HepG2 (cell line): ENCODE results near the gene ZMPSTE24. TPM values are rescaled to one million over a fixed set of nuclear protein-coding genes. Genes with fewer than 3 reads are reported as not detected.

ENCODE experiments used
- ATAC-seq: fragments of 200-7000 bp; cut with Tn5 transposase; 3 replicates; pipeline ENCODE4 v1.9.1; 2020; ENCODE audit warnings: mild to moderate bottlenecking, moderate library complexity
- BruUV-seq: library from RNA; stranded (reverse); fragments of 400-500 nt; replicated peaks from 2 replicates; lab custom pipeline; 2021; lab: Mats Ljungman, UMichigan
- CTCF ChIA-PET: fragments of 300-600 bp; formaldehyde crosslinking; extraction: SDS; loops from one replicate; lab custom pipeline; 2021; ENCODE audit warnings: low total read pairs, inconsistent platforms, low intra/inter-chr PET ratio; lab: Yijun Ruan, JAX
- POLR2A ChIA-PET: fragments of 350-600 bp; sonication (Branson Sonifier 250); formaldehyde crosslinking; loops from one replicate; lab custom pipeline; 2020; ENCODE audit warnings: antibody characterized with exemption, inconsistent platforms; lab: Yijun Ruan, JAX
- DNase-seq: peaks from one replicate; pipeline ENCODE4 v3.0.0-alpha.2; 2015; ENCODE audit warnings: low spot score
- FAIRE-seq: peaks from 3 replicates; lab custom pipeline; 2011; peaks lifted over from hg19 to GRCh38; lab: Jason Lieb, UNC
- H2AFZ ChIP-seq: one replicate; pipeline ENCODE4 v1.6.1; 2011; ENCODE audit warnings: low read length, inconsistent platforms
- H3K27ac ChIP-seq: fragments of 300-600 bp; 3 replicates; pipeline ENCODE4 v1.8.0; 2011; ENCODE audit warnings: mixed run types, mild to moderate bottlenecking, mixed read lengths, low read length, inconsistent platforms; ENCODE audit not compliant: insufficient read depth; ENCODE audit errors: extremely low read length
- H3K27me3 ChIP-seq, 2 experiments: fragments of 200-600 bp in 1 of 2; 2 replicates in 1 of 2; 3 replicates in 1 of 2; pipeline versions ENCODE4 v1.6.0 to v1.8.0; 2011; ENCODE audit warnings: low read length in 2 of 2, mild to moderate bottlenecking in 2 of 2, moderate library complexity in 2 of 2, inconsistent platforms in 1 of 2; ENCODE audit not compliant: insufficient read depth in 2 of 2, control insufficient read depth in 1 of 2
- H3K36me3 ChIP-seq, 2 experiments: fragments of 200-600 bp in 1 of 2; replicated peaks in 1 of 2; 2 replicates in 1 of 2; 3 replicates in 1 of 2; pipeline versions ENCODE4 v1.5.1 to v1.8.0; 2011; ENCODE audit warnings: low read length in 2 of 2, inconsistent platforms in 1 of 2; ENCODE audit not compliant: insufficient read depth in 2 of 2, control insufficient read depth in 1 of 2
- H3K4me1 ChIP-seq: 2 replicates; pipeline ENCODE4 v1.5.1; 2012; ENCODE audit warnings: low read length, inconsistent platforms; ENCODE audit not compliant: insufficient read depth
- H3K4me2 ChIP-seq: 2 replicates; pipeline ENCODE4 v1.6.0; 2011; ENCODE audit warnings: low read depth, low read length, inconsistent platforms
- H3K4me3 ChIP-seq, 3 experiments: fragments of 200-600 bp in 1 of 3; sonication (generic), shearing (Covaris generic) in 1 of 3; replicated peaks in 1 of 3; 2 replicates each; pipeline ENCODE4 v1.5.1; 2011 to 2016; ENCODE audit warnings: low read length in 3 of 3, inconsistent platforms in 2 of 3, low read depth in 2 of 3, mild to moderate bottlenecking in 2 of 3, control low read depth in 1 of 3, mixed read lengths in 1 of 3; ENCODE audit not compliant: insufficient read depth in 1 of 3
- H3K79me2 ChIP-seq: one replicate; pipeline ENCODE4 v1.6.1; 2011; ENCODE audit warnings: low read length, inconsistent platforms; ENCODE audit not compliant: insufficient read depth
- H3K9ac ChIP-seq: 2 replicates; pipeline ENCODE4 v1.6.0; 2011; ENCODE audit warnings: mild to moderate bottlenecking, low read depth, low read length, inconsistent platforms; ENCODE audit not compliant: insufficient read depth
- H3K9me3 ChIP-seq: 2 replicates; pipeline ENCODE4 v1.5.1; 2012; ENCODE audit warnings: mild to moderate bottlenecking, low read length
- H4K20me1 ChIP-seq: 2 replicates; pipeline ENCODE4 v1.6.0; 2011; ENCODE audit warnings: inconsistent platforms, mild to moderate bottlenecking, low read length, moderate library complexity; ENCODE audit not compliant: insufficient read depth
- HES4 ChIP-seq: sonication (generic); formaldehyde crosslinking; IDR thresholded peaks from 2 replicates; pipeline ENCODE4 v1.9.0; 2021; ENCODE audit warnings: mild to moderate bottlenecking, missing genetic modification reagents, borderline replicate concordance
- HNRNPLL ChIP-seq: fragments of 200-400 bp; formaldehyde crosslinking; IDR thresholded peaks from 2 replicates; pipeline ENCODE4 v1.6.1; 2017; ENCODE audit warnings: mild to moderate bottlenecking, low read depth, low read length; ENCODE audit not compliant: poor library complexity, severe bottlenecking
- MEF2D ChIP-seq: sonication (generic); formaldehyde crosslinking; IDR thresholded peaks from 2 replicates; pipeline ENCODE4 v1.5.1; 2020; ENCODE audit warnings: mild to moderate bottlenecking, missing genetic modification reagents
- PHF20 ChIP-seq: sonication (generic); formaldehyde crosslinking; IDR thresholded peaks from 2 replicates; pipeline ENCODE4 v1.5.0; 2020; ENCODE audit warnings: mild to moderate bottlenecking, missing genetic modification reagents
- RAD21 ChIP-seq: fragments of 450-650 bp; formaldehyde crosslinking; IDR thresholded peaks from 2 replicates; pipeline ENCODE4 v1.5.0; 2020; ENCODE audit warnings: mild to moderate bottlenecking
- SMARCC2 ChIP-seq: fragments of 450-650 bp; IDR thresholded peaks from 2 replicates; pipeline ENCODE4 v1.6.1; 2017; ENCODE audit warnings: antibody characterized with exemption, mild to moderate bottlenecking
- TSC22D2 ChIP-seq: sonication (generic); formaldehyde crosslinking; IDR thresholded peaks from 2 replicates; pipeline ENCODE4 v1.5.1; 2020; ENCODE audit warnings: missing genetic modification reagents, mild to moderate bottlenecking, borderline replicate concordance
- ZBTB10 ChIP-seq: sonication (generic); formaldehyde crosslinking; IDR thresholded peaks from 2 replicates; pipeline ENCODE4 v1.4.0; 2020; ENCODE audit warnings: missing genetic modification reagents, borderline replicate concordance
- ZFP1 ChIP-seq: IDR thresholded peaks from 2 replicates; pipeline ENCODE4 v1.6.1; 2016
- ZFY ChIP-seq: sonication (generic); formaldehyde crosslinking; IDR thresholded peaks from 2 replicates; pipeline ENCODE4 v1.4.0; 2020; ENCODE audit warnings: missing genetic modification reagents
- ZNF639 ChIP-seq: conservative IDR thresholded peaks from 2 replicates; pipeline ENCODE4 v1.6.1; 2018; ENCODE audit warnings: missing genetic modification reagents
- WGBS: methylation state at CpG from one replicate; pipeline ENCODE4 v1.1.6; 2017; ENCODE audit warnings: low lambda C conversion rate; 5-methylcytosine and 5-hydroxymethylcytosine counted together
- in situ Hi-C: cut with HindIII; loops from 2 replicates; pipeline ENCODE4 v1.10.0; 2017; ENCODE audit warnings: low pct_unique_long_range_greater_than_20kb; ENCODE audit not compliant: extremely low pct_ligation_motif_present
- intact Hi-C: fragments of 100-400 bp; cut with micrococcal nuclease; formaldehyde crosslinking; loops from one replicate; pipeline ENCODE4 v1.10.0; 2022; ENCODE audit not compliant: unreplicated experiment
- polyA plus RNA-seq, 8 experiments: library from polyadenylated mRNA; depleted of rRNA in 3 of 8; stranded (reverse) in 7 of 8; unstranded in 1 of 8; fragments of >200 nt; fragmentation: Illumina TruSeq in 4 of 8; extraction: Trizol in 4 of 8; gene quantifications; 2 replicates each; pipeline versions ENCODE4 v1.2.1 to v1.2.3, GENCODE V29; 2011 to 2016; ENCODE audit warnings: low read depth in 4 of 8, missing spikeins in 1 of 8, mixed read lengths in 1 of 8; ENCODE audit not compliant: insufficient read depth in 1 of 8
- total RNA-seq, 5 experiments: library from RNA; depleted of rRNA; stranded (reverse); fragments of >200 nt; fragmentation: Illumina TruSeq; extraction: Trizol; gene quantifications; 2 replicates each; pipeline ENCODE4 v1.2.3, GENCODE V29; 2016; ENCODE audit warnings: low read depth in 1 of 5
- TF ChIP-seq, protein P1 (sequence below): IDR thresholded peaks from 2 replicates; pipeline ENCODE4 v1.6.1; 2016; ENCODE audit warnings: low read depth

The ZMPSTE24 gene
- total and polyA plus RNA-seq, 2 of the 13 experiments (the other 11 are each of a cell fraction or from before 2014, with no cell fraction given): 13.6 to 60.2 TPM

DNA sequence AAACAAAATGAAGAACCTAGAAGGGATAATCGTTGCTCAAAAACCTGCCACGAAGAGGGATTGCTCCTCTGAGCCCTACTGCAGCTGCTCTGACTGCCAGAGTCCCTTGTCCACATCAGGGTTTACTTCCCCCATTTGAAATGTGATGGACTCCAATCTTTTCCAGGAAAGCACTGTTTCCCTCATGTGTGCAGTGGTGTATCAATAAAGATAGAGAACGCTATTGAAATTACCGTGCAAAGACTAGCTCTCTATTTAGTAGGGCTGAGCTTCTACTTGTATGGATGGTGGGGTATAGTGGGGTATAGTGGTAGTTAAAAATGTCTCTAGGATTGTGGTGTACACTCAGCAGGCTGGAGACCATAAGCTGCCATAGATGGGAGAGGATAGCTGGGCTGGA lies 6.6 kb upstream of the ZMPSTE24 start (continued):
- TF ChIP-seq ZBTB10 (CRISPR knock-in tag): no peak
- TF ChIP-seq, all 625 proteins: peak for 1

DNA sequence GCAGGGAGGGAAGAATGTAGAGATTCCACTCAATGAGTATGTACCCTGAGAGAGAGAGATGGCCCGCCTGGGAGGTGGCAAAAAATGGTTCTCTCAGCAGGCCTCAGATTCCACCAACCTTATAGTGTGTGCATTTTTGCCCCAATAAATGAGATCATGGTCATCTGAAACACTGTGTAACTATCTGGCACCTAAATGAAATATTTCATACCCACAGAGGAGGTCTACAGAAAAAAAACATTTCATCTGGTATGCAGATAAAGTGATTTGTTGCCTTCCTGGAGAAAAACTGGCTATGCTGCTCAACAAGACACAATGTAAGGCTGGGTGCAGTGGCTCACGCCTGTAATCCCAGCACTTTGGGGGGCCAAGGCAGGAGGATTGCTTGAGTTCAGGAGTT lies 5.4 kb upstream of the ZMPSTE24 start:
- POLR2A ChIA-PET: no interaction called here

DNA sequence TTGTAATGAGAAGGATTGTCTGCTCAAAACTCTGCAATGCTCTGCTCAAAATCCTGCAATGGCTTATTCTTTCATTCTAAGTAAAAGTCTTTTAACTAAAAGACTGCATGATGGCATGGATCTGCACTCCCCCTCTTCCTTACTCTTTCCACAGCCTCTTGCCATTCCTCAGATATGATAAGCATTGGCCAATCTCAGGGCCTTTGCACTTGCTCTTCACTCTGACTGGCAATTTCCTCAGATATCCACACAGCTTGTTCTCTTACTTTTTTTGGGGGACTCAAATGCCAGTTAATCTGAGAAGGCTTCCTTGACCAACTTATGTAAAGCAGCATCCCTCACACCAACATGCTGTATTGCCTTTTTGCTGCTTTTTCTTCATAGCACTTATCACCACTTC lies 2.8 kb upstream of the ZMPSTE24 start:
- DNase-seq: no peak
- no peak for ATAC-seq
- Histone ChIP-seq H3K4me2 (no peak overlapping the region), H3K27me3 (no peaks in the 10 kb centered on the region; a peak in 1 of 5 replicates), H3K79me2 (peaks cover 31% of the 10 kb centered on the region), H4K20me1 (no peaks in the 10 kb centered on the region), H3K9ac (no peak overlapping the region), H3K36me3 (peaks cover 2% of the 10 kb centered on the region in 2 experiments; a peak in 2 of 5 replicates), H3K9me3 (no peaks in the 10 kb centered on the region), H3K4me3 (no peak overlapping the region), H3K4me1 (peaks cover 30% of the 10 kb centered on the region), H3K27ac (no peak overlapping the region), H2AFZ (no peak overlapping the region)
- ChIA-PET CTCF (no interaction called here), POLR2A (no interaction called here)
- intact Hi-C loops: loop anchor here (5.0 to 10.0 kb wide), 2 partner anchors 60 to 93 kb away; partner anchors contain the start of genes COL9A2 and RLF
- FAIRE-seq: no peak
- TF ChIP-seq MEF2D (CRISPR knock-in tag) (no peak), HES4 (CRISPR knock-in tag) (no peak), SMARCC2 (no peak), ZFP1 (no peak), RAD21 (CRISPR knock-in tag) (no peak), HNRNPLL (no peak), PHF20 (CRISPR knock-in tag) (no peak), ZFY (CRISPR knock-in tag) (no peak), ZNF639 (CRISPR knock-in tag) (no peak)
- TF ChIP-seq, protein P1, sequence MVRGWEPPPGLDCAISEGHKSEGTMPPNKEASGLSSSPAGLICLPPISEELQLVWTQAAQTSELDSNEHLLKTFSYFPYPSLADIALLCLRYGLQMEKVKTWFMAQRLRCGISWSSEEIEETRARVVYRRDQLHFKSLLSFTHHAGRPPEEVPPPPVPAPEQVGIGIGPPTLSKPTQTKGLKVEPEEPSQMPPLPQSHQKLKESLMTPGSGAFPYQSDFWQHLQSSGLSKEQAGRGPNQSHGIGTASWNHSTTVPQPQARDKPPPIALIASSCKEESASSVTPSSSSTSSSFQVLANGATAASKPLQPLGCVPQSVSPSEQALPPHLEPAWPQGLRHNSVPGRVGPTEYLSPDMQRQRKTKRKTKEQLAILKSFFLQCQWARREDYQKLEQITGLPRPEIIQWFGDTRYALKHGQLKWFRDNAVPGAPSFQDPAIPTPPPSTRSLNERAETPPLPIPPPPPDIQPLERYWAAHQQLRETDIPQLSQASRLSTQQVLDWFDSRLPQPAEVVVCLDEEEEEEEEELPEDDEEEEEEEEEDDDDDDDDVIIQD (CRISPR knock-in tag): no peak
- no TSS peak for BruUV-seq
- in situ Hi-C loops: no loop called here

More for the DNA sequence above, 5.4 kb upstream of the ZMPSTE24 start:
- Histone ChIP-seq H3K4me3 (no peak overlapping the region), H3K4me1 (peaks cover 35% of the 10 kb centered on the region), H3K4me2 (no peak overlapping the region), H3K36me3 (no peaks in the 10 kb centered on the region), H2AFZ (no peak overlapping the region), H3K27me3 (no peaks in the 10 kb centered on the region; a peak in 1 of 5 replicates), H3K79me2 (peaks cover 19% of the 10 kb centered on the region), H3K9me3 (no peaks in the 10 kb centered on the region), H3K9ac (no peak overlapping the region), H3K27ac (no peak overlapping the region), H4K20me1 (no peaks in the 10 kb centered on the region)
- no peak for TF ChIP-seq TSC22D2 (CRISPR knock-in tag)
- FAIRE-seq (no peak), ATAC-seq (no peak), DNase-seq (no peak)
- intact Hi-C loops: loop anchor here (10.0 kb wide), 1 partner anchor 62 kb away; the partner anchor contains the start of gene COL9A2
- CTCF ChIA-PET: no interaction called here
- in situ Hi-C loops: no loop called here
- 87% methylated on average over 2 of the region's 2 CpGs for WGBS
- no TSS peak for BruUV-seq
